ENCODE data around the gene GNAS-AS1.
A peak's percentile ranks its signal among the peaks of the same experiment; 100 is the strongest.
"Not testable (repeated sequence)": the region's sequence is repeated elsewhere in the genome, so short reads cannot be mapped to it uniquely, and the experiment has no call there.

Gene GNAS-AS1

GRCh38 chr20:58829531-58829941 is 21.2 kb downstream of the GNAS-AS1 start:
- DNase-seq = no peak

GRCh38 chr20:58828804-58829203 is 21.9 kb downstream of the GNAS-AS1 start:
- not testable (repeated sequence) for DNase-seq

- DNase-seq = no peak
These were observed 22.6 kb downstream of the GNAS-AS1 start for GRCh38 chr20:58828136-58828535.

GRCh38 chr20:58826271-58826670 is 24.4 kb downstream of the GNAS-AS1 start:
- DNase-seq = no peak

- DNase-seq = no peak
These were observed 25.3 kb downstream of the GNAS-AS1 start for GRCh38 chr20:58825450-58825849.

GRCh38 chr20:58824843-58825242 is 25.9 kb downstream of the GNAS-AS1 start:
- DNase-seq = no peak

GRCh38 chr20:58822748-58823730 is 27.7 kb downstream of the GNAS-AS1 start:
- no peak for DNase-seq

GRCh38 chr20:58822149-58822548 is 28.6 kb downstream of the GNAS-AS1 start:
- no peak for DNase-seq

GRCh38 chr20:58820515-58820914 is 30.2 kb downstream of the GNAS-AS1 start:
- DNase-seq = not testable (repeated sequence)

GRCh38 chr20:58819921-58820320 is 30.8 kb downstream of the GNAS-AS1 start:
- no peak for DNase-seq

- DNase-seq = peak; percentile 95
These were observed 32.0 kb downstream of the GNAS-AS1 start for GRCh38 chr20:58818586-58819285.

GRCh38 chr20:58817748-58818147 is 33.0 kb downstream of the GNAS-AS1 start:
- no peak for DNase-seq

GRCh38 chr20:58816957-58817651 is 33.6 kb downstream of the GNAS-AS1 start:
- DNase-seq = no peak

- DNase-seq = no peak
These were observed 34.7 kb downstream of the GNAS-AS1 start for GRCh38 chr20:58816051-58816450.

- DNase-seq = no peak
These were observed 35.3 kb downstream of the GNAS-AS1 start for GRCh38 chr20:58815448-58815847.

GRCh38 chr20:58813369-58813768 is 37.3 kb downstream of the GNAS-AS1 start:
- no peak for DNase-seq

- no peak for DNase-seq
These were observed 39.4 kb downstream of the GNAS-AS1 start for GRCh38 chr20:58811334-58811733.

- DNase-seq = no peak
These were observed 39.8 kb downstream of the GNAS-AS1 start for GRCh38 chr20:58810879-58811250.

GRCh38 chr20:58810116-58810878 is 40.4 kb downstream of the GNAS-AS1 start:
- peak; percentile 46 for DNase-seq

GRCh38 chr20:58808271-58809046 is 42.2 kb downstream of the GNAS-AS1 start:
- DNase-seq = peak; percentile 40

GRCh38 chr20:58807801-58808200 is 42.9 kb downstream of the GNAS-AS1 start:
- DNase-seq = no peak

GRCh38 chr20:58803533-58803932 is 47.2 kb downstream of the GNAS-AS1 start:
- DNase-seq = no peak
